Esophagus squamous epithelium (tissue), 5 donors: ENCODE measurements around the gene ACAN. TPM values are rescaled to one million over a fixed set of nuclear protein-coding genes. Genes with fewer than 3 reads are reported as not detected.

Experiments
- DNase-seq: peaks from one replicate; lab custom pipeline; 2025; lab: John Stamatoyannopoulos, UW
- H3K27ac ChIP-seq, 4 donors: fragments of 200-600 bp; sonication (generic); one replicate each; pipeline ENCODE4 v1.5.1; 2016 to 2019; ENCODE audit warnings: mild to moderate bottlenecking in 1 of 4
- H3K27me3 ChIP-seq, 4 donors: fragments of 200-600 bp; sonication (generic); 1 replicate in 3 of 4; 2 replicates in 1 of 4; pipeline versions ENCODE4 v1.5.1 to v1.6.0; 2017 to 2021; ENCODE audit warnings: antibody characterized with exemption in 1 of 4
- H3K36me3 ChIP-seq, 3 donors: fragments of 200-600 bp; sonication (generic); one replicate each; pipeline ENCODE4 v1.5.1; 2016 to 2019
- H3K4me1 ChIP-seq, 3 donors: fragments of 200-600 bp; sonication (generic); one replicate each; pipeline ENCODE4 v1.5.1; 2017 to 2019
- H3K4me3 ChIP-seq, 4 donors: fragments of 200-600 bp; sonication (generic); 1 replicate in 3 of 4; 2 replicates in 1 of 4; pipeline ENCODE4 v1.5.1; 2016 to 2019; ENCODE audit warnings: mild to moderate bottlenecking in 2 of 4, moderate library complexity in 1 of 4
- H3K9me3 ChIP-seq, 3 donors: fragments of 200-600 bp; sonication (generic); one replicate each; pipeline ENCODE4 v1.5.1; 2016 to 2019
- POLR2A ChIP-seq, 4 donors: fragments of 450-650 bp; IDR thresholded peaks; one replicate each; pipeline ENCODE4 v1.6.1; 2017; ENCODE audit warnings: antibody characterized with exemption in 4 of 4, mild to moderate bottlenecking in 4 of 4, moderate library complexity in 3 of 4
- WGBS, 2 donors: methylation state at CpG; one replicate each; pipeline ENCODE4 v1.1.5; 2018; 5-methylcytosine and 5-hydroxymethylcytosine counted together
- intact Hi-C: fragments of 100-400 bp; cut with DNase I; formaldehyde crosslinking; loops from one replicate; pipeline ENCODE4 v1.15.0; 2022
- total RNA-seq, 4 donors: library from RNA; depleted of rRNA; stranded (reverse); fragments of >200 nt; gene quantifications; one replicate each; pipeline ENCODE4 v1.1.0, GENCODE V29; 2016
- TF ChIP-seq, protein P1 (sequence below), 6 experiments: fragments of 450-650 bp in 4 of 6; fragments of 200-600 bp in 2 of 6; sonication (generic) in 2 of 6; IDR thresholded peaks; one replicate each; pipeline ENCODE4 v1.5.1; 2016 to 2019; ENCODE audit warnings: antibody characterized with exemption in 6 of 6, mild to moderate bottlenecking in 4 of 6, moderate library complexity in 4 of 6
- donor health status: DM: yes; HTN: yes; CAD: no.

Gene ACAN
- total RNA-seq, 4 donors from 2014 or later: 0.34 to 2.6 (median 0.76) TPM; not detected in 1

DNA sequence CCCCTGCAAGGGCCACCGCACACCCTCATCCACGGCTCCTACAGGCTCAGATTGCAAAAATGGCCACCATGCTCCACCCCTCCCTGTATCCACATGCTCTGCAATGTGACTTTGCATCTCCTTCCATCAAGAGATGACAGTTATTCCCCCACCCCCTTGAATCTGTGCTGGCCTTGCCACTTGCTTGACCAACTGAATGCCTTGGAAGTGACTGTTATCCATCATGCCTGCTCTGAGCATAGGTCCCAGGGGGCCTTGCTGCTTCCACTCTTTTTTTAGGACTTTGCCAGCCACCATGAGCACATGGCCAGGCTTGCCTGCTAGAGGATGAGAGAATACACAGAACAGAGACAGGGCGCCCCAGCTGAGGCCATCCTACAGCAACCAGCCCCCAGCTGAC, 78.5 kb downstream of the ACAN start:
- no peak for DNase-seq
- TF ChIP-seq POLR2A (IDR thresholded peaks at IDR 0.05): no peak
- TF ChIP-seq, protein P1, sequence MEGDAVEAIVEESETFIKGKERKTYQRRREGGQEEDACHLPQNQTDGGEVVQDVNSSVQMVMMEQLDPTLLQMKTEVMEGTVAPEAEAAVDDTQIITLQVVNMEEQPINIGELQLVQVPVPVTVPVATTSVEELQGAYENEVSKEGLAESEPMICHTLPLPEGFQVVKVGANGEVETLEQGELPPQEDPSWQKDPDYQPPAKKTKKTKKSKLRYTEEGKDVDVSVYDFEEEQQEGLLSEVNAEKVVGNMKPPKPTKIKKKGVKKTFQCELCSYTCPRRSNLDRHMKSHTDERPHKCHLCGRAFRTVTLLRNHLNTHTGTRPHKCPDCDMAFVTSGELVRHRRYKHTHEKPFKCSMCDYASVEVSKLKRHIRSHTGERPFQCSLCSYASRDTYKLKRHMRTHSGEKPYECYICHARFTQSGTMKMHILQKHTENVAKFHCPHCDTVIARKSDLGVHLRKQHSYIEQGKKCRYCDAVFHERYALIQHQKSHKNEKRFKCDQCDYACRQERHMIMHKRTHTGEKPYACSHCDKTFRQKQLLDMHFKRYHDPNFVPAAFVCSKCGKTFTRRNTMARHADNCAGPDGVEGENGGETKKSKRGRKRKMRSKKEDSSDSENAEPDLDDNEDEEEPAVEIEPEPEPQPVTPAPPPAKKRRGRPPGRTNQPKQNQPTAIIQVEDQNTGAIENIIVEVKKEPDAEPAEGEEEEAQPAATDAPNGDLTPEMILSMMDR (IDR thresholded peaks at IDR 0.05): no peak
- Histone ChIP-seq H3K9me3 (no peaks in the 10 kb centered on the region), H3K27me3 (no peaks in the 10 kb centered on the region), H3K27ac (no peak overlapping the region), H3K4me3 (no peak overlapping the region), H3K36me3 (peaks cover 0 to 13% (median 0%) of the 10 kb centered on the region in 3 donors), H3K4me1 (no peaks in the 10 kb centered on the region)
- intact Hi-C loops: no loop called here
- WGBS, 2 donors: 81 to 82% methylated on average over 2 to 3 of the region's 3 CpGs

DNA sequence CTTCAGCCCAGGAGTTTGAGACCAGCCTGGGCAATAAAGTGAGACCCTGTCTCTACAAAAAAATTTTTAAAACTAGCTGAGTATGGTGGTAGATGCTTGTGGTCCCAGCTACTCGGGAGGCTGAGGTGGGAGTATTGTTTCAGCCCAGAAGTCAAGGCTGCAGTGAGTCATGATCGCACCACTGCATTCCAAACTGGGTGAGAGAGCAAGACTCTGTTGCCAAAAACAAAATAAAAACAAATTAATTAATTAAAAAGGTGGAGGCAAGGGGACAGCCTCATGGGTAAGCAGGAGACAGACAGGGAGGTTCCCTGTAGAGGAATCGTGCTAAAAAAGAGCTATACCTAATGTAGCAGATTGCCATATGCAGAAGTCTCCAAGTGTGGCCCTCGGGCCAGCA, 79.5 kb downstream of the ACAN start:
- no peaks in the 10 kb centered on the region for H3K4me1 ChIP-seq
- H3K4me3 ChIP-seq: no peak overlapping the region
- no peak overlapping the region for H3K27ac ChIP-seq
- no peaks in the 10 kb centered on the region for H3K9me3 ChIP-seq
- DNase-seq: no peak
- TF ChIP-seq POLR2A (IDR thresholded peaks at IDR 0.05): no peak
- TF ChIP-seq, protein P1 (IDR thresholded peaks at IDR 0.05): no peak
- H3K36me3 ChIP-seq: peaks cover 0 to 13% (median 0%) of the 10 kb centered on the region in 3 donors
- no peaks in the 10 kb centered on the region for H3K27me3 ChIP-seq
- 57 to 76% methylated on average over 4 of the region's 4 CpGs for WGBS, 2 donors
- intact Hi-C loops: no loop called here

DNA sequence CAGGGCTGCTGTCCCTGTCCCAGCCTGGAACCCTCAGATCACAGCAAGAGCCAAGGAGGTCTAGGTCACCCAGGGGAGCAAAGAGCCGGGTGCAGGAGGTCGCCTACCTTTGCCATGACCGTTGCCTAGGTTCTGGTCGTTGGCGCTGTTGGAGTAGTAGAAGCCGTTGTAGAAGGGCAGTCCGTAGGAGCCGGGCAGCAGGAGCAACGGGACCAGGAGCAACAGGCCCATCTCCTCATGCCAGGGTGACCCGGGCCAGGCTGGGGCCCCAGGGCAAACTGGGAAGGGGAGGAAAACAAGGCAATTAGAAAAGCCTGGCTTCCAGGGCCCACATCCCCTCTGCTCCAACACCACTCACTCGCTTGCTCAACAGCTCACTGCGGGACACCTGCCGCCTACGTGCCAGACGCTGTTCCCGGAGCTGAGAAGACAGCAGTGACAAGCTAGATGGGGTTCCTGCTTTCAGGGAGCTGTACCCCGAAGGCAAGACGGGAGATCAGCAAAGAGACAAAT, 83.9 kb downstream of the ACAN start:
- intact Hi-C loops: no loop called here
- H3K4me3 ChIP-seq: no peak overlapping the region
- 77 to 94% methylated on average over 3 to 9 of the region's 18 CpGs for WGBS, 2 donors
- H3K9me3 ChIP-seq: no peaks in the 10 kb centered on the region
- H3K4me1 ChIP-seq: no peaks in the 10 kb centered on the region
- H3K27ac ChIP-seq: no peak overlapping the region
- peaks cover 0 to 6% (median 0%) of the 10 kb centered on the region in 3 donors for H3K36me3 ChIP-seq
- DNase-seq: no peak
- H3K27me3 ChIP-seq: no peaks in the 10 kb centered on the region
- TF ChIP-seq POLR2A (IDR thresholded peaks at IDR 0.05): no peak

- TF ChIP-seq, protein P1 (IDR thresholded peaks at IDR 0.05): no peak
- TF ChIP-seq POLR2A (IDR thresholded peaks at IDR 0.05): no peak
- intact Hi-C loops: no loop called here
- Histone ChIP-seq H3K4me1 (no peaks in the 10 kb centered on the region), H3K27me3 (peaks cover 0 to 6% (median 0%) of the 10 kb centered on the region in 4 donors), H3K9me3 (no peaks in the 10 kb centered on the region), H3K27ac (no peak overlapping the region), H3K4me3 (no peak overlapping the region), H3K36me3 (peaks cover 0 to 6% (median 0%) of the 10 kb centered on the region in 3 donors)
- WGBS, 2 donors: 86 to 96% methylated on average over 3 to 5 of the region's 5 CpGs
- no peak for DNase-seq
Measured at GRCh38 chr15:88888719-88889118, 85.5 kb downstream of the ACAN start.

GRCh38 chr15:88890495-88890894, 87.3 kb downstream of the ACAN start:
- 91 to 92% methylated on average over 4 of the region's 4 CpGs for WGBS, 2 donors
- H3K4me3 ChIP-seq: no peak overlapping the region
- H3K9me3 ChIP-seq: no peaks in the 10 kb centered on the region
- peaks cover 0 to 22% (median 0%) of the 10 kb centered on the region in 4 donors for H3K27me3 ChIP-seq
- TF ChIP-seq, protein P1 (IDR thresholded peaks at IDR 0.05): no peak
- TF ChIP-seq POLR2A (IDR thresholded peaks at IDR 0.05): no peak
- no peaks in the 10 kb centered on the region for H3K36me3 ChIP-seq
- intact Hi-C loops: no loop called here
- no peak overlapping the region for H3K27ac ChIP-seq
- peaks cover 12 to 17% (median 14%) of the 10 kb centered on the region in 3 donors for H3K4me1 ChIP-seq
- DNase-seq: no peak
